Keratinocyte (primary cell): ENCODE data around the gene DIAPH3. TPM values are rescaled to one million over a fixed set of nuclear protein-coding genes. Genes with fewer than 3 reads are reported as not detected.

Experiments
- DNase-seq: peaks from one replicate; pipeline ENCODE4 v3.0.0-alpha.2; 2011; ENCODE audit warnings: low read depth, missing footprints, low spot score
- FAIRE-seq: peaks from 2 replicates; lab custom pipeline; 2011; peaks lifted over from hg19 to GRCh38; lab: Jason Lieb, UNC
- H2AFZ ChIP-seq: 2 replicates; pipeline ENCODE4 v1.6.0; 2012; ENCODE audit warnings: low read length, control low read depth, inconsistent platforms; ENCODE audit not compliant: control insufficient read depth
- H3K27ac ChIP-seq: 2 replicates; pipeline ENCODE4 v1.5.1; 2011; ENCODE audit warnings: low read length; ENCODE audit not compliant: control insufficient read depth, insufficient read depth
- H3K27me3 ChIP-seq: 3 replicates; pipeline ENCODE4 v1.6.0; 2011; ENCODE audit warnings: low read length; ENCODE audit not compliant: control insufficient read depth, insufficient read depth; ENCODE audit errors: extremely low read depth
- H3K36me3 ChIP-seq, 2 experiments: 2 replicates in 1 of 2; 3 replicates in 1 of 2; pipeline ENCODE4 v1.5.1; 2011; ENCODE audit warnings: low read length in 2 of 2, mild to moderate bottlenecking in 1 of 2; ENCODE audit not compliant: control insufficient read depth in 2 of 2, insufficient read depth in 2 of 2; ENCODE audit errors: extremely low read depth in 1 of 2
- H3K4me1 ChIP-seq: 3 replicates; pipeline ENCODE4 v1.5.1; 2011; ENCODE audit warnings: low read length; ENCODE audit not compliant: control insufficient read depth, insufficient read depth; ENCODE audit errors: extremely low read depth
- H3K4me2 ChIP-seq: 3 replicates; pipeline ENCODE4 v1.6.0; 2011; ENCODE audit warnings: low read depth, low read length; ENCODE audit not compliant: control insufficient read depth, insufficient read depth; ENCODE audit errors: extremely low read depth
- H3K4me3 ChIP-seq, 3 experiments: fragments of 200-600 bp in 1 of 3; sonication (generic) in 1 of 3; 2 replicates in 2 of 3; 3 replicates in 1 of 3; pipeline ENCODE4 v1.5.1; 2011 to 2016; ENCODE audit warnings: low read length in 3 of 3, mild to moderate bottlenecking in 3 of 3, control low read depth in 2 of 3, inconsistent platforms in 1 of 3, low read depth in 1 of 3, mixed read lengths in 1 of 3, mixed run types in 1 of 3, moderate library complexity in 1 of 3; ENCODE audit not compliant: control insufficient read depth in 2 of 3, insufficient read depth in 2 of 3; ENCODE audit errors: extremely low read depth in 1 of 3
- H3K79me2 ChIP-seq: 2 replicates; pipeline ENCODE4 v1.6.0; 2012; ENCODE audit warnings: low read length; ENCODE audit not compliant: control insufficient read depth, insufficient read depth
- H3K9ac ChIP-seq: 3 replicates; pipeline ENCODE4 v1.6.0; 2011; ENCODE audit warnings: low read length; ENCODE audit not compliant: control insufficient read depth, insufficient read depth; ENCODE audit errors: extremely low read depth
- H3K9me1 ChIP-seq: 3 replicates; pipeline ENCODE4 v1.6.0; 2011; ENCODE audit warnings: low read length; ENCODE audit not compliant: control insufficient read depth, insufficient read depth; ENCODE audit errors: extremely low read depth
- H3K9me3 ChIP-seq: 2 replicates; pipeline ENCODE4 v1.5.1; 2012; ENCODE audit warnings: low read depth, low read length; ENCODE audit not compliant: control insufficient read depth
- H4K20me1 ChIP-seq: 3 replicates; pipeline ENCODE4 v1.6.0; 2011; ENCODE audit warnings: low read length; ENCODE audit not compliant: control insufficient read depth, insufficient read depth; ENCODE audit errors: extremely low read depth
- EZH2 ChIP-seq: IDR thresholded peaks from one replicate; pipeline ENCODE4 v1.6.1; 2012; ENCODE audit warnings: inconsistent platforms, mild to moderate bottlenecking, low read length, moderate library complexity
- dilution Hi-C: fragments of 300-500 bp; cut with MboI; formaldehyde crosslinking; loops from one replicate; pipeline ENCODE4 v1.7.0; 2020; ENCODE audit warnings: low sequenced_read_pairs; ENCODE audit not compliant: extremely low pct_ligation_motif_present
- polyA plus RNA-seq, 5 experiments: library from polyadenylated mRNA; depleted of rRNA in 3 of 5; stranded (reverse) in 3 of 5; stranded (forward) in 1 of 5; unstranded in 1 of 5; fragments of >200 nt; gene quantifications; 1 replicate in 1 of 5; 2 replicates in 3 of 5; 3 replicates in 1 of 5; pipeline versions ENCODE4 v1.2.1 to v1.2.3, GENCODE V29; 2011 to 2012; ENCODE audit warnings: missing spikeins in 2 of 5, low read depth in 1 of 5, low replicate concordance in 1 of 5
- TF ChIP-seq, protein P1 (sequence below), 3 experiments: IDR thresholded peaks in 1 of 3; conservative IDR thresholded peaks in 1 of 3; optimal IDR thresholded peaks in 1 of 3; 2 replicates in 2 of 3; 3 replicates in 1 of 3; pipeline versions ENCODE3 to v1.5.1; 2011; ENCODE audit warnings: low read length in 3 of 3, mild to moderate bottlenecking in 3 of 3, moderate library complexity in 2 of 3, control low read depth in 1 of 3, inconsistent platforms in 1 of 3; ENCODE audit not compliant: insufficient read depth in 2 of 3; ENCODE audit errors: extremely low read depth in 1 of 3

DIAPH3 gene
- polyA plus RNA-seq, 1 donor (not counting 4 experiments of a cell fraction or from before 2014, with no cell fraction given), result 9.0 TPM

DNA sequence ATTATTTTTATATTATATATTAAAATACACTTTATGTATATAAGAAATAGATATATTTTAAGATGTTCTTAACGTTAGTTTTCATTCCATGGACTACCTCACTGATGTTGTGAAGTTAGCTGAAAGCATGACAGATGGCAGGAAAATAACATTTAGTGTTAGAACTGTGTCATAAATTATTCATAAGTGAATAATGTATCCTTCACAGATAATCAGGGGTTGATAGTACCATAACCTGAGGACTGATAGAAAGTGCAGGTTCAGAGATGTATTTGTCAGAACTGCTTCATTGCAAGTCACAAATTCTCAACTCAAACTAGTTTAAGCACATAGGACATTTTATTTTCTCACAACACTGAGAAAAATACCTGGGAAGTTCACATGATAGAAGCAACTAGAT is 14.6 kb upstream of the DIAPH3 start:
- DNase-seq, result no peak
- H3K27me3 ChIP-seq, result peaks cover 2% of the 10 kb centered on the region
- H2AFZ ChIP-seq, result no peak overlapping the region
- H3K9me1 ChIP-seq, result no peaks in the 10 kb centered on the region
- no peaks in the 10 kb centered on the region for H3K4me1 ChIP-seq
- no peaks in the 10 kb centered on the region for H4K20me1 ChIP-seq
- H3K4me2 ChIP-seq, result no peak overlapping the region
- no peaks in the 10 kb centered on the region for H3K36me3 ChIP-seq
- no peak overlapping the region for H3K9ac ChIP-seq
- H3K27ac ChIP-seq, result no peak overlapping the region
- H3K79me2 ChIP-seq, result no peaks in the 10 kb centered on the region
- TF ChIP-seq EZH2, result no peak
- TF ChIP-seq, protein P1, sequence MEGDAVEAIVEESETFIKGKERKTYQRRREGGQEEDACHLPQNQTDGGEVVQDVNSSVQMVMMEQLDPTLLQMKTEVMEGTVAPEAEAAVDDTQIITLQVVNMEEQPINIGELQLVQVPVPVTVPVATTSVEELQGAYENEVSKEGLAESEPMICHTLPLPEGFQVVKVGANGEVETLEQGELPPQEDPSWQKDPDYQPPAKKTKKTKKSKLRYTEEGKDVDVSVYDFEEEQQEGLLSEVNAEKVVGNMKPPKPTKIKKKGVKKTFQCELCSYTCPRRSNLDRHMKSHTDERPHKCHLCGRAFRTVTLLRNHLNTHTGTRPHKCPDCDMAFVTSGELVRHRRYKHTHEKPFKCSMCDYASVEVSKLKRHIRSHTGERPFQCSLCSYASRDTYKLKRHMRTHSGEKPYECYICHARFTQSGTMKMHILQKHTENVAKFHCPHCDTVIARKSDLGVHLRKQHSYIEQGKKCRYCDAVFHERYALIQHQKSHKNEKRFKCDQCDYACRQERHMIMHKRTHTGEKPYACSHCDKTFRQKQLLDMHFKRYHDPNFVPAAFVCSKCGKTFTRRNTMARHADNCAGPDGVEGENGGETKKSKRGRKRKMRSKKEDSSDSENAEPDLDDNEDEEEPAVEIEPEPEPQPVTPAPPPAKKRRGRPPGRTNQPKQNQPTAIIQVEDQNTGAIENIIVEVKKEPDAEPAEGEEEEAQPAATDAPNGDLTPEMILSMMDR (optimal IDR thresholded peaks at IDR 0.05 in 1 of 3, IDR thresholded peaks at IDR 0.05 in 1 of 3, conservative IDR thresholded peaks at IDR 0.05 in 1 of 3; ENCODE audit: extremely low read depth in 1 of 3, insufficient read depth in 2 of 3, low read length in 3 of 3), result no peak
- dilution Hi-C loops, result no loop called here
- no peak overlapping the region for H3K4me3 ChIP-seq
- H3K9me3 ChIP-seq, result no peaks in the 10 kb centered on the region
- FAIRE-seq, result no peak

DNA sequence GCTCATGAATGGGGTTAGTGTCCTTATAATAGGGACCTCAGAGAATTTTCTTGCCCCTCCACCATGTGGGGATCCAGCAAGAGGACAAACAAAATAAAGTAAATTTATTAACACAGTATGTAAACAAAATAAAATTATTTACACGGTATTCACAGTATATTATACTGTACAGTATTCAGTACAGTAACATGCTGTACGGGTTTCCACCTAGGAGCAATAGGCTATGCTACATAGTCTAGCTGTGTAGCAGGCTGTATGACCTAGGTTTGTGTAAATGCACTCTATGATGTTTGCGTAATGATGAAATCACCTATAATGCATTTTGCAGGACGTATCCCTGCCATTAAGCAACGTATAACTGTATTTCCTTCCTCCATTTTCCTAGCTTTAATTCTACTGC is 11.8 kb upstream of the DIAPH3 start:
- dilution Hi-C loops, result no loop called here
- FAIRE-seq, result no peak
- TF ChIP-seq, protein P1 (optimal IDR thresholded peaks at IDR 0.05 in 1 of 3, IDR thresholded peaks at IDR 0.05 in 1 of 3, conservative IDR thresholded peaks at IDR 0.05 in 1 of 3; ENCODE audit: extremely low read depth in 1 of 3, insufficient read depth in 2 of 3, low read length in 3 of 3), result no peak
- TF ChIP-seq EZH2, result no peak

More for the DNA sequence above, 11.8 kb upstream of the DIAPH3 start:
- H3K4me1 ChIP-seq, result no peaks in the 10 kb centered on the region
- H3K9me1 ChIP-seq, result no peaks in the 10 kb centered on the region
- no peak overlapping the region for H3K4me2 ChIP-seq
- no peaks in the 10 kb centered on the region for H3K79me2 ChIP-seq
- no peaks in the 10 kb centered on the region for H4K20me1 ChIP-seq
- no peak for DNase-seq
- H2AFZ ChIP-seq, result no peak overlapping the region
- no peaks in the 10 kb centered on the region for H3K36me3 ChIP-seq
- H3K27ac ChIP-seq, result no peak overlapping the region
- no peak overlapping the region for H3K9ac ChIP-seq
- H3K9me3 ChIP-seq, result no peaks in the 10 kb centered on the region
- H3K4me3 ChIP-seq, result no peak overlapping the region
- H3K27me3 ChIP-seq, result peaks cover 2% of the 10 kb centered on the region
